GM12878 (cell line): ENCODE measurements around the gene TGIF2. TPM values are rescaled to one million over a fixed set of nuclear protein-coding genes. Genes with fewer than 3 reads are reported as not detected.
A peak's percentile ranks its signal among the peaks of the same experiment; 100 is the strongest.

Experiments
- ATAC-seq: fragments of 200-7000 bp; cut with Tn5 transposase; 3 replicates; pipeline ENCODE4 v1.9.1; 2020; ENCODE audit warnings: mild to moderate bottlenecking, moderate library complexity
- BruUV-seq: library from RNA; stranded (reverse); fragments of 400-500 nt; replicated peaks from 2 replicates; lab custom pipeline; 2021; lab: Mats Ljungman, UMichigan
- CTCF ChIA-PET: fragments of 300-600 bp; sonication (Branson Sonifier 250); formaldehyde crosslinking; extraction: SDS; loops from one replicate; lab custom pipeline; 2021; ENCODE audit warnings: inconsistent platforms; lab: Yijun Ruan, JAX
- POLR2A ChIA-PET: fragments of 350-600 bp; formaldehyde crosslinking; extraction: SDS; loops from one replicate; lab custom pipeline; 2021; ENCODE audit warnings: inconsistent platforms; lab: Charles Lee
- RAD21 ChIA-PET: fragments of 300-600 bp; sonication (Branson Sonifier 250); formaldehyde crosslinking; loops from one replicate; lab custom pipeline; 2023; ENCODE audit warnings: antibody characterized with exemption; ENCODE audit not compliant: unreplicated experiment; lab: Charles Lee
- SMC1A ChIA-PET: fragments of 300-600 bp; sonication (Branson Sonifier 250); formaldehyde crosslinking; loops from one replicate; lab custom pipeline; 2023; ENCODE audit not compliant: unreplicated experiment, uncharacterized antibody; lab: Charles Lee
- DNase-seq: peaks from one replicate; pipeline ENCODE4 v3.0.0-alpha.2; 2011; ENCODE audit warnings: low read depth, low spot score
- FAIRE-seq: peaks from 3 replicates; lab custom pipeline; 2011; peaks lifted over from hg19 to GRCh38; lab: Jason Lieb, UNC
- H2AFZ ChIP-seq: 2 replicates; pipeline ENCODE4 v1.6.0; 2011; ENCODE audit warnings: low read depth, low read length, control low read depth; ENCODE audit not compliant: control insufficient read depth
- H3K27ac ChIP-seq: 2 replicates; pipeline ENCODE4 v1.5.1; 2011; ENCODE audit warnings: control low read depth; ENCODE audit not compliant: control insufficient read depth, insufficient read depth
- H3K27me3 ChIP-seq, 2 experiments: replicated peaks in 1 of 2; 2 replicates each; pipeline versions ENCODE4 v1.6.0 to v1.6.1; 2011; ENCODE audit warnings: low read length in 1 of 2; ENCODE audit not compliant: control insufficient read depth in 2 of 2, insufficient read depth in 2 of 2
- H3K36me3 ChIP-seq, 2 experiments: 2 replicates each; pipeline ENCODE4 v1.5.1; 2011; ENCODE audit warnings: low read length in 1 of 2; ENCODE audit not compliant: control insufficient read depth in 2 of 2, insufficient read depth in 2 of 2
- H3K4me1 ChIP-seq: 2 replicates; pipeline ENCODE4 v1.6.1; 2011; ENCODE audit warnings: mild to moderate bottlenecking, low read length, moderate library complexity, mixed read lengths; ENCODE audit not compliant: control insufficient read depth, insufficient read depth
- H3K4me2 ChIP-seq: 2 replicates; pipeline ENCODE4 v1.6.0; 2011; ENCODE audit warnings: control low read depth; ENCODE audit not compliant: control insufficient read depth, insufficient read depth
- H3K4me3 ChIP-seq: fragments of 200-600 bp; sonication (generic); 2 replicates; pipeline ENCODE4 v1.5.1; 2016
- H3K79me2 ChIP-seq: 2 replicates; pipeline ENCODE4 v1.6.0; 2011; ENCODE audit warnings: low read length; ENCODE audit not compliant: control insufficient read depth, insufficient read depth
- H3K9ac ChIP-seq: 2 replicates; pipeline ENCODE4 v1.8.0; 2011; ENCODE audit warnings: low read length, control low read depth, mixed read lengths; ENCODE audit not compliant: control insufficient read depth, insufficient read depth
- H3K9me3 ChIP-seq: replicated peaks from 3 replicates; pipeline ENCODE4 v1.5.1; 2011; ENCODE audit warnings: mild to moderate bottlenecking, low read length; ENCODE audit not compliant: control insufficient read depth, insufficient read depth
- H4K20me1 ChIP-seq: 2 replicates; pipeline ENCODE4 v1.6.0; 2011; ENCODE audit not compliant: control insufficient read depth, insufficient read depth
- FOXK2 ChIP-seq: fragments of 450-650 bp; IDR thresholded peaks from 2 replicates; pipeline ENCODE4 v1.6.1; 2017; ENCODE audit warnings: mild to moderate bottlenecking, moderate library complexity
- SRF ChIP-seq, 2 experiments: IDR thresholded peaks; 2 replicates each; pipeline ENCODE4 v1.6.1; 2011; ENCODE audit warnings: low read depth in 2 of 2, low read length in 2 of 2, mild to moderate bottlenecking in 1 of 2, moderate library complexity in 1 of 2
- WGBS: methylation state at CpG from one replicate; pipeline ENCODE4 v1.1.6; 2016; ENCODE audit warnings: low lambda C conversion rate; ENCODE audit not compliant: insufficient replicate concordance, insufficient coverage; ENCODE audit errors: missing lambda C conversion rate; 5-methylcytosine and 5-hydroxymethylcytosine counted together
- in situ Hi-C: fragments of 300-500 bp; cut with MboI; formaldehyde crosslinking; loops from 9 replicates; pipeline ENCODE4 v1.14.3; 2018; ENCODE audit warnings: mixed read lengths
- intact Hi-C: fragments of 100-400 bp; cut with micrococcal nuclease; formaldehyde crosslinking; loops from one replicate; pipeline ENCODE4 v1.14.2; 2022; ENCODE audit not compliant: unreplicated experiment
- polyA plus RNA-seq, 11 experiments: library from polyadenylated mRNA; depleted of rRNA in 4 of 11; unstranded in 6 of 11; stranded (reverse) in 5 of 11; fragments of >200 nt; fragmentation: Nextera tagmentation in 4 of 11; fragmentation: Illumina TruSeq in 1 of 11; extraction: Ambion mirVana in 4 of 11; extraction: Trizol in 1 of 11; gene quantifications; 1 replicate in 1 of 11; 2 replicates in 10 of 11; pipeline versions ENCODE4 v1.2.1 to v1.2.3, GENCODE V29; 2011 to 2016; ENCODE audit warnings: inconsistent platforms in 2 of 11, missing spikeins in 2 of 11, low read depth in 1 of 11
- total RNA-seq, 4 experiments: library from RNA; depleted of rRNA in 3 of 4; stranded (reverse); fragments of >200 nt in 3 of 4; fragmentation: Illumina TruSeq in 1 of 4; extraction: Trizol in 1 of 4; gene quantifications; 2 replicates each; pipeline versions ENCODE4 v1.2.1 to v1.2.3, GENCODE V29; 2013 to 2021
- TF ChIP-seq, protein P1 (sequence below): fragments of 450-650 bp; IDR thresholded peaks from 2 replicates; pipeline ENCODE4 v1.6.1; 2018; ENCODE audit warnings: mild to moderate bottlenecking, low read depth, moderate library complexity; ENCODE audit not compliant: partially characterized antibody

Gene TGIF2
- total and polyA plus RNA-seq, 10 of the 15 experiments (the other 5 are each of a cell fraction or from before 2014, with no cell fraction given), result 13.1 to 47.1 (median 36.6) TPM

DNA sequence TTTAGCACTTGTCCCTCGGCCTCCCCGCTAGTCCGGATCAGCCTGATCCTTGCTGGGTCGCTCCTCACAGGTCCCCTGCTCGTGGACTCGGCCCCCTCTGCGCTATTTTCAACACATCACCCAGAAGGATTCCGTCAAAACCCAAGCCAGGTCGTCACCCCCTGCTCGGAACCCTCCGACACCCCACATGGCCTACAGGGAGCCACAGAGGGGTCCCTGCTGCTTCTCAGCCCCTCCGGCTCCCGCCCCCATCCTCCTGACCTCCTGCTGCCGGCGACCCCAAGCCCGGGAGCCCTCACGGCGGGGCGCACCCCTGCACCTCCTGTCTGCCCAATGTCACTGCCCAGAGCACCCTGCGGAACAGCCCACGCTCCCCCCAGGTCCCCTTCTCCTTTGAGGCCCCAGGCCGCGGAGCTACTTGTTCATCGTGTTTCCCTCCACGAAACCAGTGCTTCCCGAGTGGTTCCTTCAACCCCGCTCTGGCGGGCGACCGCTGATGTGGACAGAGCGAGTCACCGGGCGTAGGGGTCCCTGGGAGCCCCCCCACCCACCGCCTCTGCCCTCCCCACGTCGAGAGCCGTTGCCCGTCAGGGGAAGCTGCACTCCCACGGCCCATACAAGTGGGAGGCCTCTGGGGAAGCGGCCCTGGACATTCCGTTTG, 32.7 kb upstream of the TGIF2 start (continued):
- TF ChIP-seq, protein P1, sequence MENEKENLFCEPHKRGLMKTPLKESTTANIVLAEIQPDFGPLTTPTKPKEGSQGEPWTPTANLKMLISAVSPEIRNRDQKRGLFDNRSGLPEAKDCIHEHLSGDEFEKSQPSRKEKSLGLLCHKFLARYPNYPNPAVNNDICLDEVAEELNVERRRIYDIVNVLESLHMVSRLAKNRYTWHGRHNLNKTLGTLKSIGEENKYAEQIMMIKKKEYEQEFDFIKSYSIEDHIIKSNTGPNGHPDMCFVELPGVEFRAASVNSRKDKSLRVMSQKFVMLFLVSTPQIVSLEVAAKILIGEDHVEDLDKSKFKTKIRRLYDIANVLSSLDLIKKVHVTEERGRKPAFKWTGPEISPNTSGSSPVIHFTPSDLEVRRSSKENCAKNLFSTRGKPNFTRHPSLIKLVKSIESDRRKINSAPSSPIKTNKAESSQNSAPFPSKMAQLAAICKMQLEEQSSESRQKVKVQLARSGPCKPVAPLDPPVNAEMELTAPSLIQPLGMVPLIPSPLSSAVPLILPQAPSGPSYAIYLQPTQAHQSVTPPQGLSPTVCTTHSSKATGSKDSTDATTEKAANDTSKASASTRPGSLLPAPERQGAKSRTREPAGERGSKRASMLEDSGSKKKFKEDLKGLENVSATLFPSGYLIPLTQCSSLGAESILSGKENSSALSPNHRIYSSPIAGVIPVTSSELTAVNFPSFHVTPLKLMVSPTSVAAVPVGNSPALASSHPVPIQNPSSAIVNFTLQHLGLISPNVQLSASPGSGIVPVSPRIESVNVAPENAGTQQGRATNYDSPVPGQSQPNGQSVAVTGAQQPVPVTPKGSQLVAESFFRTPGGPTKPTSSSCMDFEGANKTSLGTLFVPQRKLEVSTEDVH, result no peak

DNA sequence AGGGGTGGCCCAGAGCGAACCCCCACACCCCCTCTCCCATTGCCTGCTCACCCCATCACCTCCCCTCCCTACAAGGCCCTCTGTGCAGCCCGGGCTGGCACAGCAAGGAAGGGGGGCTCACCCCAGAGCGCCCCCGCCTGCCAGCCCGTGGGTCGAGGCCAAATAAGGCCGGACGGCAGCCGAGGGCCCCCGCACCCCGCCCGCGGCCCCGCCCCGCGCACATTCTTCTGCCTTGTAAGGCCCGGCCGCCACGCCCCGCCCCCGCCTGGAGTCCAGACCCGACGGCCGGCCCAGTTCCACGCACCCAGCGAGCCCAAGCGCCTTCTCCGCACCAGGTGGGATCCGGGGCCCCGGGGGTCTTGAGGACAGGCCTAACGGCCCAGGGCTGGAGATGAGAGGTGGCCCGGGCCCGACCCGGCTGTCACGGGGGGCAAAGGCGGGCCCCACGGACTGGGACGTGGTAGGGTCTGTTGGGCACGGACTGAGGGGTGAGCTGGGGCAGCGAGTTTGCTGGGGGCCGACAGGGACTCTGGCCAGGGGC, 32.1 kb upstream of the TGIF2 start, which contains the start of gene MYL9:
Gene MYL9, plus strand, starts transcription at position 293 of the 541 bp plus-strand sequence. CDS start 3,366 bp downstream, outside the sequence.
- Histone ChIP-seq H4K20me1 (no peaks in the 10 kb centered on the region), H3K27ac (no peak within 1 kb of the TSS), H3K9ac (no peak within 1 kb of the TSS), H3K4me1 (no peaks in the 10 kb centered on the region), H3K4me3 (peak within 1 kb of the TSS; percentile 50; the same call in 1 of the 2 replicates), H3K79me2 (no peaks in the 10 kb centered on the region; the same call in 1 of the 2 replicates), H2AFZ (peak within 1 kb of the TSS; percentile 45), H3K27me3 (no peaks in the 10 kb centered on the region), H3K4me2 (peak within 1 kb of the TSS; percentile 55), H3K36me3 (no peaks in the 10 kb centered on the region), H3K9me3 (no peaks in the 10 kb centered on the region)
- in situ Hi-C loops, result no loop called here
- intact Hi-C loops, result no loop called here
- ChIA-PET RAD21 (no interaction called here), SMC1A (no interaction called here), CTCF (interaction anchor here (1.1 kb wide), 1 partner anchor 63 kb away, joined by 5 read pairs; no protein-coding TSS in a partner anchor), POLR2A (no interaction called here)
- ATAC-seq (peak; percentile 91), FAIRE-seq (no peak), DNase-seq (no peak)
- 71% methylated on average over 14 of the region's 41 CpGs for WGBS
- TF ChIP-seq FOXK2, result no peak
- TF ChIP-seq SRF (IDR thresholded peaks at IDR 0.05; ENCODE audit: low read depth in 2 of 2, low read length in 2 of 2), result peak; percentile 56 to 84
- no TSS peak for BruUV-seq
